Heart right ventricle (tissue), 16 donors: ENCODE results near the gene RUNX3. TPM values are rescaled to one million over a fixed set of nuclear protein-coding genes. Genes with fewer than 3 reads are reported as not detected.

Source experiments
- ATAC-seq, 8 donors: fragments of 200-7000 bp; cut with Tn5 transposase; one replicate each; pipeline ENCODE4 v1.9.1; 2020; ENCODE audit warnings: mild to moderate bottlenecking in 8 of 8, moderate library complexity in 8 of 8, moderate number of reproducible peaks in 1 of 8
- DNase-seq, 2 donors: peaks; one replicate each; pipeline ENCODE4 v3.0.0-alpha.2; 2020
- H3K27ac ChIP-seq, 10 donors: fragments of 200-600 bp; sonication (generic) in 2 of 10; one replicate each; pipeline versions ENCODE4 v1.5.0 to v1.8.0; 2020 to 2022; ENCODE audit warnings: mild to moderate bottlenecking in 3 of 10
- H3K27me3 ChIP-seq, 7 donors: fragments of 200-600 bp; one replicate each; pipeline ENCODE4 v1.8.0; 2021 to 2022; ENCODE audit warnings: mild to moderate bottlenecking in 2 of 7
- H3K36me3 ChIP-seq, 9 donors: fragments of 200-600 bp; sonication (generic) in 1 of 9; one replicate each; pipeline versions ENCODE4 v1.5.0 to v1.8.0; 2020 to 2022; ENCODE audit warnings: mild to moderate bottlenecking in 2 of 9
- H3K4me1 ChIP-seq, 9 donors: fragments of 200-600 bp; sonication (generic) in 1 of 9; one replicate each; pipeline versions ENCODE4 v1.5.0 to v1.8.0; 2020 to 2022; ENCODE audit warnings: mild to moderate bottlenecking in 4 of 9
- H3K4me3 ChIP-seq, 10 donors: fragments of 200-600 bp; sonication (generic) in 2 of 10; one replicate each; pipeline versions ENCODE4 v1.5.0 to v1.8.0; 2020 to 2022; ENCODE audit warnings: mild to moderate bottlenecking in 7 of 10, moderate library complexity in 2 of 10
- H3K9me3 ChIP-seq, 11 donors: fragments of 200-600 bp in 10 of 11; sonication (generic) in 2 of 11; one replicate each; pipeline versions ENCODE4 v1.5.0 to v1.8.0; 2013 to 2022; ENCODE audit warnings: mild to moderate bottlenecking in 2 of 11, control low read depth in 1 of 11, moderate library complexity in 1 of 11
- CTCF ChIP-seq, 9 donors: fragments of 200-600 bp; sonication (generic) in 2 of 9; IDR thresholded peaks; one replicate each; pipeline versions ENCODE4 v1.5.0 to v1.8.0; 2021 to 2022; ENCODE audit warnings: antibody characterized with exemption in 9 of 9, mild to moderate bottlenecking in 5 of 9, moderate library complexity in 1 of 9
- WGBS, 2 donors: extraction: QIAGEN DNeasy Blood & Tissue Kit; methylation state at CpG; one replicate each; pipeline ENCODE4 v1.1.7; 2013; ENCODE audit warnings: inconsistent platforms in 1 of 2; 5-methylcytosine and 5-hydroxymethylcytosine counted together
- intact Hi-C, 10 donors: fragments of 100-400 bp; cut with DNase I; formaldehyde crosslinking; loops; one replicate each; pipeline versions ENCODE4 v1.11.1 to v1.14.2; 2022
- polyA plus RNA-seq, 2 donors: library from polyadenylated mRNA; stranded (reverse); fragments of 200-250 nt; gene quantifications; one replicate each; pipeline ENCODE4 v1.2.3, GENCODE V29; 2013
- total RNA-seq, 10 donors: library from RNA; stranded (reverse); fragmentation: NEBNext Ultra II Directional in 3 of 10; extraction: Animal tissue kit (Norgen Biotek cat#: 25700) in 3 of 10; gene quantifications; one replicate each; pipeline versions ENCODE4 v1.2.1 to v1.2.4, GENCODE V29; 2021 to 2023
- donor health status: Arrhythmogenic right ventricular cardiomyopathy.
- donor health status: ischemic (EF 13 %, LVEDD 7.1; RV severe dilation, severe dysfunction).
- donor health status: healthy with polysubstance abuse.
- donor health status: DM: no; HTN: yes; CAD: no.
- donor health status: DM: no; HTN: no; CAD: no.
- donor health status: ischemic (EF 25% LVEDD 6.9; RV normal size, moderate dysfunction).
- donor health status: ischemic (EF 25% LVEDD 5.7; RV mildly dilated, moderate dysfunction).
- donor health status: healthy.
- donor health status: DM: yes; HTN: yes; CAD: no.
- donor health status: Ischemic cardiomyopathy.
- donor health status: ischemic (EF 35%, LVEDD 5.7; RV mildly dilated, moderate dysfunction).
- donor health status: nonischemic (EF 11% LVEDD 7.7; RV severe dilation, severe dysfunction).
- donor health status: DM: yes; HTN: yes; CAD: no.
- donor health status: PGD.
- donor health status: ischemic (EF 29% LVEDD 5.4; RV normal size, mild dysfunction).
- donor health status: nonischemic (EF 23%, LVEDD 6.1; RV moderate dilation, normal function).

Gene RUNX3
- total and polyA plus RNA-seq, 12 donors, result 0.07 to 5.9 (median 0.38) TPM

- H3K36me3 ChIP-seq, result no peaks in the 10 kb centered on the region
- H3K27me3 ChIP-seq, result peaks cover 0 to 68% (median 42%) of the 10 kb centered on the region in 7 donors
- DNase-seq (no peak), ATAC-seq (peak in 1 of 8 donors; percentile 28)
- WGBS, 2 donors, result 29 to 34% methylated on average over 13 of the region's 13 CpGs
- intact Hi-C loops, result no loop called here
- peaks cover 0 to 15% (median 6%) of the 10 kb centered on the region in 11 donors for H3K9me3 ChIP-seq
- H3K4me1 ChIP-seq, result peaks cover 0 to 17% (median 0%) of the 10 kb centered on the region in 9 donors
- no peak for TF ChIP-seq CTCF (IDR thresholded peaks at IDR 0.05)
- no peak overlapping the region for H3K4me3 ChIP-seq
- H3K27ac ChIP-seq, result no peak overlapping the region
These were observed 40.3 kb upstream of the RUNX3 start for GRCh38 chr1:24970399-24970753.

- Histone ChIP-seq H3K4me3 (no peak overlapping the region), H3K4me1 (peaks cover 0 to 21% (median 0%) of the 10 kb centered on the region in 9 donors), H3K27me3 (peaks cover 0 to 72% (median 43%) of the 10 kb centered on the region in 7 donors), H3K36me3 (no peaks in the 10 kb centered on the region), H3K9me3 (peaks cover 0 to 9% (median 3%) of the 10 kb centered on the region in 11 donors), H3K27ac (no peak overlapping the region)
- ATAC-seq, result peak in 1 of 8 donors; percentile 32
- no peak for DNase-seq
- intact Hi-C loops, result no loop called here
- 49 to 55% methylated on average over 26 of the region's 26 CpGs for WGBS, 2 donors
- TF ChIP-seq CTCF (IDR thresholded peaks at IDR 0.05), result no peak
These were observed 39.7 kb upstream of the RUNX3 start for GRCh38 chr1:24969596-24970398.

GRCh38 chr1:24968941-24969585 lies 39.0 kb upstream of the RUNX3 start:
- 67 to 74% methylated on average over 14 of the region's 14 CpGs for WGBS, 2 donors
- Histone ChIP-seq H3K27ac (no peak overlapping the region), H3K4me1 (peaks cover 0 to 25% (median 0%) of the 10 kb centered on the region in 9 donors), H3K27me3 (peaks cover 0 to 78% (median 43%) of the 10 kb centered on the region in 7 donors), H3K4me3 (no peak overlapping the region), H3K9me3 (peaks cover 0 to 2% (median 0%) of the 10 kb centered on the region in 11 donors), H3K36me3 (no peaks in the 10 kb centered on the region)
- no peak for TF ChIP-seq CTCF (IDR thresholded peaks at IDR 0.05)
- DNase-seq (no peak), ATAC-seq (no peak)
- intact Hi-C loops, result no loop called here

- Histone ChIP-seq H3K4me1 (peaks cover 0 to 25% (median 0%) of the 10 kb centered on the region in 9 donors), H3K27ac (no peak overlapping the region), H3K27me3 (peaks cover 0 to 80% (median 43%) of the 10 kb centered on the region in 7 donors), H3K4me3 (no peak overlapping the region), H3K9me3 (no peaks in the 10 kb centered on the region), H3K36me3 (no peaks in the 10 kb centered on the region)
- intact Hi-C loops, result no loop called here
- DNase-seq (no peak), ATAC-seq (no peak)
- WGBS, 2 donors, result 82 to 92% methylated on average over 6 of the region's 6 CpGs
- TF ChIP-seq CTCF (IDR thresholded peaks at IDR 0.05), result no peak
These were observed 37.9 kb upstream of the RUNX3 start for GRCh38 chr1:24967962-24968361.
